Body of pancreas (tissue), 4 donors: Measurements from ENCODE around the gene SMOC2. TPM values are rescaled to one million over a fixed set of nuclear protein-coding genes. Genes with fewer than 3 reads are reported as not detected.

Experiments used
- ATAC-seq: fragments of 150-250 bp; one replicate; pipeline ENCODE4 v1.9.1; 2016
- DNase-seq, 4 donors: peaks; one replicate each; pipeline ENCODE4 v3.0.0-alpha.2; 2019
- H3K27ac ChIP-seq, 4 donors: fragments of 200-600 bp; sonication (generic); 1 replicate in 3 of 4; 2 replicates in 1 of 4; pipeline versions ENCODE4 v1.5.1 to v1.6.1; 2016 to 2019; ENCODE audit warnings: mild to moderate bottlenecking in 1 of 4, mixed read lengths in 1 of 4, moderate library complexity in 1 of 4
- H3K27me3 ChIP-seq, 2 donors: fragments of 200-600 bp; sonication (generic); one replicate each; pipeline ENCODE4 v1.6.0; 2016; ENCODE audit warnings: mild to moderate bottlenecking in 1 of 2
- H3K36me3 ChIP-seq, 2 donors: fragments of 200-600 bp; sonication (generic); replicated peaks in 1 of 2; 2 replicates each; pipeline ENCODE4 v1.5.1; 2016; ENCODE audit warnings: low read depth in 2 of 2; ENCODE audit not compliant: insufficient read depth in 1 of 2
- H3K4me1 ChIP-seq: fragments of 200-600 bp; sonication (generic); one replicate; pipeline ENCODE4 v1.6.0; 2016
- H3K4me3 ChIP-seq, 2 donors: fragments of 200-600 bp; sonication (generic); 1 replicate in 1 of 2; 2 replicates in 1 of 2; pipeline ENCODE4 v1.5.1; 2016 to 2019
- H3K9me3 ChIP-seq, 3 donors: fragments of 200-600 bp; sonication (generic); 1 replicate in 2 of 3; 2 replicates in 1 of 3; pipeline ENCODE4 v1.5.1; 2016
- CTCF ChIP-seq, 7 experiments: fragments of 450-650 bp in 4 of 7; fragments of 200-600 bp in 3 of 7; sonication (generic) in 3 of 7; IDR thresholded peaks; one replicate each; pipeline ENCODE4 v1.5.1; 2016 to 2019; ENCODE audit warnings: antibody characterized with exemption in 7 of 7
- POLR2A ChIP-seq, 3 donors: fragments of 450-650 bp; IDR thresholded peaks; one replicate each; pipeline ENCODE4 v1.6.1; 2016; ENCODE audit warnings: antibody characterized with exemption in 3 of 3, mild to moderate bottlenecking in 2 of 3
- WGBS, 2 donors: methylation state at CpG; one replicate each; pipeline ENCODE4 v1.1.5; 2017; 5-methylcytosine and 5-hydroxymethylcytosine counted together
- intact Hi-C: fragments of 100-400 bp; cut with DNase I; formaldehyde crosslinking; loops from one replicate; pipeline ENCODE4 v1.15.1; 2023
- total RNA-seq, 2 donors: library from RNA; depleted of rRNA; stranded (reverse); fragments of >200 nt; gene quantifications; one replicate each; pipeline ENCODE4 v1.1.0, GENCODE V29; 2016

Gene SMOC2
- total RNA-seq, 2 donors from 2014 or later, result 22.7 to 31.4 TPM

- H3K4me3 ChIP-seq, result no peak overlapping the region
- no peak overlapping the region for H3K27ac ChIP-seq
- ATAC-seq (no peak), DNase-seq (no peak)
- TF ChIP-seq POLR2A (IDR thresholded peaks at IDR 0.05), result no peak
- TF ChIP-seq CTCF (IDR thresholded peaks at IDR 0.05), result no peak
- WGBS, 2 donors, result 72 to 91% methylated on average over 16 to 28 of the region's 28 CpGs
- no peaks in the 10 kb centered on the region for H3K4me1 ChIP-seq
- no peaks in the 10 kb centered on the region for H3K27me3 ChIP-seq
- intact Hi-C loops, result no loop called here
- no peaks in the 10 kb centered on the region for H3K9me3 ChIP-seq
- H3K36me3 ChIP-seq, result no peaks in the 10 kb centered on the region
These were observed 29.2 kb upstream of the SMOC2 start for GRCh38 chr6:168411793-168412192.

GRCh38 chr6:168412456-168412855 is 28.5 kb upstream of the SMOC2 start:
- 95 to 97% methylated on average over 12 to 18 of the region's 18 CpGs for WGBS, 2 donors
- Histone ChIP-seq H3K4me1 (no peaks in the 10 kb centered on the region), H3K4me3 (no peak overlapping the region), H3K9me3 (no peaks in the 10 kb centered on the region), H3K27me3 (no peaks in the 10 kb centered on the region), H3K36me3 (no peaks in the 10 kb centered on the region), H3K27ac (no peak overlapping the region)
- DNase-seq, result no peak
- intact Hi-C loops, result no loop called here
- TF ChIP-seq CTCF (IDR thresholded peaks at IDR 0.05) (no peak), POLR2A (IDR thresholded peaks at IDR 0.05) (no peak)
- ATAC-seq, result no peak

GRCh38 chr6:168413018-168413720 is 27.8 kb upstream of the SMOC2 start:
- WGBS, 2 donors, result 93 to 95% methylated on average over 53 to 59 of the region's 59 CpGs
- Histone ChIP-seq H3K27ac (no peak overlapping the region), H3K4me3 (no peak overlapping the region), H3K4me1 (no peaks in the 10 kb centered on the region), H3K27me3 (no peaks in the 10 kb centered on the region), H3K36me3 (no peaks in the 10 kb centered on the region), H3K9me3 (no peaks in the 10 kb centered on the region)
- no peak for DNase-seq
- TF ChIP-seq CTCF (IDR thresholded peaks at IDR 0.05), result no peak
- TF ChIP-seq POLR2A (IDR thresholded peaks at IDR 0.05), result no peak
- intact Hi-C loops, result no loop called here
- no peak for ATAC-seq

GRCh38 chr6:168413856-168414255 is 27.1 kb upstream of the SMOC2 start:
- Histone ChIP-seq H3K4me1 (no peaks in the 10 kb centered on the region), H3K27ac (no peak overlapping the region), H3K27me3 (no peaks in the 10 kb centered on the region), H3K36me3 (no peaks in the 10 kb centered on the region), H3K4me3 (no peak overlapping the region), H3K9me3 (no peaks in the 10 kb centered on the region)
- 87% methylated on average over 17 of the region's 17 CpGs for WGBS, 2 donors
- intact Hi-C loops, result no loop called here
- no peak for DNase-seq
- ATAC-seq, result no peak
- TF ChIP-seq POLR2A (IDR thresholded peaks at IDR 0.05), result no peak
- no peak for TF ChIP-seq CTCF (IDR thresholded peaks at IDR 0.05)
